ENCODE measurements around the gene ALKAL2. TPM values are rescaled to one million over a fixed set of nuclear protein-coding genes. Genes with fewer than 3 reads are reported as not detected.

ALKAL2 gene
- polyA plus RNA-seq, 1 donor, result 1.5 TPM

GRCh38 chr2:271917-272316 is 16.0 kb downstream of the ALKAL2 start:
- DNase-seq (ENCODE audit: low read depth), result no peak

GRCh38 chr2:270861-271260 is 17.0 kb downstream of the ALKAL2 start:
- DNase-seq (ENCODE audit: low read depth), result no peak

GRCh38 chr2:269356-270030 is 18.4 kb downstream of the ALKAL2 start:
- DNase-seq (ENCODE audit: low read depth), result no peak

- DNase-seq (ENCODE audit: low read depth), result no peak
These were observed 19.6 kb downstream of the ALKAL2 start for GRCh38 chr2:268323-268722.

- peak; percentile 90 for DNase-seq (ENCODE audit: low read depth)
These were observed 23.1 kb downstream of the ALKAL2 start, which contains the start of gene ACP1 for GRCh38 chr2:264493-265468. Gene ACP1 (plus strand): TSS chr2:264947. CDS start chr2:264965, 18 bp downstream.

GRCh38 chr2:263774-264492 is 24.0 kb downstream of the ALKAL2 start, which contains the start of gene SH3YL1:
Gene SH3YL1 (minus strand): TSS chr2:264032. CDS start chr2:263984, 48 bp downstream.
- DNase-seq (ENCODE audit: low read depth), result no peak

- DNase-seq (ENCODE audit: low read depth), result no peak
These were observed 24.7 kb downstream of the ALKAL2 start for GRCh38 chr2:263022-263738.

GRCh38 chr2:262117-262516 is 25.8 kb downstream of the ALKAL2 start:
- DNase-seq (ENCODE audit: low read depth), result no peak

GRCh38 chr2:260507-261161 is 27.3 kb downstream of the ALKAL2 start:
- no peak for DNase-seq (ENCODE audit: low read depth)

- DNase-seq (ENCODE audit: low read depth), result no peak
These were observed 28.0 kb downstream of the ALKAL2 start for GRCh38 chr2:259789-260331.

GRCh38 chr2:258933-259332 is 29.0 kb downstream of the ALKAL2 start:
- DNase-seq (ENCODE audit: low read depth), result no peak

- DNase-seq (ENCODE audit: low read depth), result no peak
These were observed 30.0 kb downstream of the ALKAL2 start for GRCh38 chr2:257842-258241.

GRCh38 chr2:257429-257828 is 30.5 kb downstream of the ALKAL2 start:
- DNase-seq (ENCODE audit: low read depth), result no peak

GRCh38 chr2:256094-256493 is 31.8 kb downstream of the ALKAL2 start:
- no peak for DNase-seq (ENCODE audit: low read depth)

- DNase-seq (ENCODE audit: low read depth), result no peak
These were observed 32.7 kb downstream of the ALKAL2 start for GRCh38 chr2:255195-255594.

GRCh38 chr2:254241-254640 is 33.6 kb downstream of the ALKAL2 start:
- no peak for DNase-seq (ENCODE audit: low read depth)

GRCh38 chr2:253202-253638 is 34.7 kb downstream of the ALKAL2 start:
- no peak for DNase-seq (ENCODE audit: low read depth)

GRCh38 chr2:252001-252602 is 35.8 kb downstream of the ALKAL2 start:
- DNase-seq (ENCODE audit: low read depth), result no peak

GRCh38 chr2:249538-250042 is 38.3 kb downstream of the ALKAL2 start:
- no peak for DNase-seq (ENCODE audit: low read depth)

GRCh38 chr2:248724-249123 is 39.2 kb downstream of the ALKAL2 start:
- DNase-seq (ENCODE audit: low read depth), result no peak

Measured in forelimb muscle (tissue), 1 donor.